GM13976 (cell line): ENCODE measurements around the gene PATJ.

Experiments
- DNase-seq: peaks from one replicate; pipeline ENCODE4 v3.0.0; 2012; ENCODE audit warnings: low spot score
- in situ Hi-C: fragments of 300-500 bp; cut with MboI; formaldehyde crosslinking; loops from one replicate; pipeline ENCODE4 v1.12.0; 2022; ENCODE audit warnings: low sequenced_read_pairs, mixed read lengths, inconsistent platforms; ENCODE audit not compliant: unreplicated experiment
- TF ChIP-seq, protein P1 (sequence below): IDR thresholded peaks from 2 replicates; pipeline ENCODE4 v1.5.1; 2012; ENCODE audit warnings: borderline replicate concordance, mild to moderate bottlenecking; ENCODE audit not compliant: insufficient read depth; ENCODE audit errors: extremely low read depth, missing control alignments, control extremely low read depth

Gene PATJ

DNA sequence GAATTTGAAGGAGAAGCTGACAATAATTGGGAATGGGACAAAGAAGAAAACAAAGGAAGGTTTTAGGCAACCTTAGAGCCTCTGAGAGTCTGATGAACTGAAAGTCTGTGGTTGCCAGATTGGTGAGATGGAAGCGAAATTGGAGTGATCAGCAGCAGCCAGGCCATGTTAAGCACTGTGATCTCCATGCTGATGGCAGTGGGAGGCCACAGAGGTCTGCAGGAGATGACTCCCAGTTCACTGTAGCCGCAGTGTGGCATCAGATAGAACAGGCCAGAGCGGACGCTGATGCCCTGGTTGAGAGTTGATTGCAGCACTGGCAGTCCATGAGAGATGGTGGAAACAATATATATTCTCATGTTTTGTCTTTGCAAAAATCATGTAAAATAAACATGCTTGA lies 314.9 kb downstream of the PATJ start:
- TF ChIP-seq, protein P1, sequence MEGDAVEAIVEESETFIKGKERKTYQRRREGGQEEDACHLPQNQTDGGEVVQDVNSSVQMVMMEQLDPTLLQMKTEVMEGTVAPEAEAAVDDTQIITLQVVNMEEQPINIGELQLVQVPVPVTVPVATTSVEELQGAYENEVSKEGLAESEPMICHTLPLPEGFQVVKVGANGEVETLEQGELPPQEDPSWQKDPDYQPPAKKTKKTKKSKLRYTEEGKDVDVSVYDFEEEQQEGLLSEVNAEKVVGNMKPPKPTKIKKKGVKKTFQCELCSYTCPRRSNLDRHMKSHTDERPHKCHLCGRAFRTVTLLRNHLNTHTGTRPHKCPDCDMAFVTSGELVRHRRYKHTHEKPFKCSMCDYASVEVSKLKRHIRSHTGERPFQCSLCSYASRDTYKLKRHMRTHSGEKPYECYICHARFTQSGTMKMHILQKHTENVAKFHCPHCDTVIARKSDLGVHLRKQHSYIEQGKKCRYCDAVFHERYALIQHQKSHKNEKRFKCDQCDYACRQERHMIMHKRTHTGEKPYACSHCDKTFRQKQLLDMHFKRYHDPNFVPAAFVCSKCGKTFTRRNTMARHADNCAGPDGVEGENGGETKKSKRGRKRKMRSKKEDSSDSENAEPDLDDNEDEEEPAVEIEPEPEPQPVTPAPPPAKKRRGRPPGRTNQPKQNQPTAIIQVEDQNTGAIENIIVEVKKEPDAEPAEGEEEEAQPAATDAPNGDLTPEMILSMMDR = no peak
- in situ Hi-C loops = no loop called here
- DNase-seq = no peak

DNA sequence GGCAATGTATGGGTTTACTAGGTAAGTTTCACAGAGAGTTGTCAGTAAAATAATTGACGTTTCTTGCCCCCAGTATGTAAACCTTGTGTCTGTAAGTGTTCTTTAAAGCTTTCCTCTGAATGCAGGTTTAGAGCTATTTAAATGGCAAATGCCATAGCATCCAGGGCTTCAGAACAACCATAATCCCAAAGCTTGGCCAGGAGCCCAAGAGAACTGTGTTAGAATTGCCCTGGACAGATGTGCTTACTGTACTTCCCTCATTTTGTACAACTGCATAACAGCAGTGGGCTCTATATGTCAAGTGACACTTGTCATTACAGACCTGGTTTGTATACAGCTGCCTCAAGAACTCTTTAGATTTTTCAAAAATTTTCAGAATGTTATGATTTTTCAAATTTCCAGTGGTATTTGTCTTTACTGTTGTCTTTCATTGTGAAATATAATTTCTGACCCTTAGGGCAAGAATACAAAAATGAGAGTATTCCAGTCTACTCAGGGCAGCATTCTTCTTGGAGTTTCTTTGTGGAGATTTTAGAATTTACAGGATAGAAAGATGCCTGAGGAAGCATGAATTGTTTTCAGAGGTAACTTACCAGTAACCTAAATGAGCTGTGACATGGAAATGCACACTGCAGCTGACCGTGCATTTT lies 315.5 kb downstream of the PATJ start:
- TF ChIP-seq, protein P1 = no peak
- DNase-seq = no peak
- in situ Hi-C loops = no loop called here

DNA sequence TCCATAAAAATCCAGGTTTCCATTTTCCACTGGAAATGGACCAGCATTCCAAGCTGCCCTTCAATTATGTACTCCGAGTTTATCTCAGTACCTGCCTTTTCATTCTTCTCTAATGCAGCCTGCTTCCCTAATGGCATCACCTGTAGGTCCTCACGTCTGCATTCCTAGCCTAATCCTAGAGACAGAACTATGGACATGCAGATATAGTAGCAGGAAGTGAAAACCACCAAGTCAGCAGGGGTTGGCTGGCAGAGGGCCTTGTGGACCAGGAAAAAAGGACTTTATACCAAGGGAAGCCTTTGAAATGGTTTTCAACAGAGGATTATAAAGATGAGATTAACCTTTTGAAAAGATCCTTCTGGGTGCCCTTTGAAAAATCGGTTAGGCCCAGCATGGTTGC lies 316.7 kb downstream of the PATJ start:
- TF ChIP-seq, protein P1 = no peak
- DNase-seq = no peak
- in situ Hi-C loops = no loop called here

DNA sequence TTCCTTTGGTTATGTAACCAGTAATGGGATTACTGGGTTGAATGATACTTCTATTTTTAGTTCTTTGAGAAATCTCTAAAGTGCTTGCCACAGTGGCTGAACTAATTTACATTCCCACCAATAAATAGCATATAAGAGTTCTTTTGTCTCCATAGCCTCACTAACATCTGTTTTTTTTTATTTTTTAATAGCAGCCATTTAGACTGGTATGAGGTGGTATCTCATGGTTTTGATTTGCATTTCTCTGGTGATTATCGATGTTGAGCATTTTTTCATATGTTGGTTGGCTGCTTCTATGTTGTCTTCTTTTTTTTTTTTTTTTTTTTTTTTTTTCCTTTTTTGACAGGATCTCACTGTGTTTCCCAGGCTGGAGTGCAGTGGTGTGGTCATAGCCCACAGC lies 319.8 kb downstream of the PATJ start:
- TF ChIP-seq, protein P1 = no peak
- in situ Hi-C loops = no loop called here
- DNase-seq = no peak

DNA sequence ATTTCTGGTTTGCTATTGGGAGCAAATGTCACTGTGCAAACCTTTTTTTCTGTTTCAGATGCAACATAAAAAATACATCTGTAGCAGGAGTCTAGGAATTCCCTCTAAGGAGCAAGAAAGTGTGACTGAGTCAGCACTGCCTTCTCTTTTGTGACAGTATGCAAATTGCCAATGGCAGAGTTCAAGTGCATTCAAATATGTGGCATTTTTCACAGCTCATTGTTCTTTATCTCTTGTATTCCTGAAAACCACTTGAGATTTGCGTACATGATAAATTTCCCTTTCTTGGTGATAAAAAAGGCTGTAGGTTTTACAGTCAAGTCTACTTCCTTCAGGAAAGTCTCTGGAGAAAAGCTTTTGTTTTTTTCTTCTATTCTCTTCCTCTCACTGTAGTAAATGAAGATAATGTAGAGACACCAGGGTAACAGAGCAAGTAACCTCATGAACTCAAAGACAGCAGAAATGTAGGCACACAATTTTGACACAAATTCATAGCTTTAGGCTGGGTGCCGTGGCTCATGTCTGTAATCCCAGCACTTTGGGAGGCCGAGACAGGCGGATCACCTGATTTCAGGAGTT lies 322.6 kb downstream of the PATJ start:
- DNase-seq = no peak
- in situ Hi-C loops = no loop called here
- TF ChIP-seq, protein P1 = no peak

DNA sequence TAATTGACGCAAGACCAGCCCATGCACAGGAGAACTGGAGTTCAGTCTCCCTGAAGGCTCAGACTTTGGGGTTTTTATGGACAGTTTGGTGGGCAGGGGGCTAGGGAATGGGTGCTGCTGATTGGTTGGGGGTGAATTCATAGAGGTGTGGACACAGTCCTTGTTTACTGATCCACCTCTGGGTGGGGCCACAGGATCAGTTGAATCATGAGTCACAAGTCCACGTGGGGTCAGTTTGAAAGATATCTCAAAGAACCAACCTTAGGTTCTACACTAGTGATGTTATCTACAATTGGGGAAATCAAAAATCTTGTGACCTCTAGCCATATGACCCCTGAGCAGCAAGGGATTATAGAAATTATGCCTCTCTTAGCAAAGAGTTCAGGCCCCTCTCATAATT lies 324.4 kb downstream of the PATJ start:
- DNase-seq = no peak
- TF ChIP-seq, protein P1 = no peak
- in situ Hi-C loops = no loop called here
